HG03439 (cell line): ENCODE results near the gene HP.
"Not testable (repeated sequence)": the region's sequence is repeated elsewhere in the genome, so short reads cannot be mapped to it uniquely, and the experiment has no call there.

Experiments
- ATAC-seq: cut with Tn5 transposase; IDR thresholded peaks from one replicate; pipeline ENCODE4 v1.9.1; 2021; ENCODE audit warnings: mild to moderate bottlenecking, moderate library complexity; ENCODE audit not compliant: unreplicated experiment

HP gene

GRCh38 chr16:72043058-72043457 is 11.2 kb upstream of the HP start:
- ATAC-seq = no peak

- no peak for ATAC-seq
These were observed 10.8 kb upstream of the HP start for GRCh38 chr16:72043539-72043938.

DNA sequence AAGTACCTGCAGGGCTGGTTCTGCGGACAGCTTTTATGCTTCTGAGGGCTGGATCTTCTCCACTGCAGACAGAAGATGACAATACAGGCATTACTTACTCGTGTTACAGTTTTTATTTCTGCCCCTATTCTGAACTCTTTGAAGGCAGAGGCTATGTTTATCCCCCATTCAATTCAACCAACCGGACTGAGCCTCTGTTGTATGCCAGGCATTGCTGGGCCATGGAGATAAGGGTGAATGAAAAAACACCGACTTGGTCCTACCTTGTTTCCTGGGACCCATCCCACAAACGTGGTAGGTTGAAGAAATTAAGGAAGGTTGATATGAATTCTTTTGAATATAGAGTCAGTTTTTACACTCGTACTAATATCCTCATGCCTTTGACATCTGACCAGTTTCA is 10.0 kb upstream of the HP start:
- ATAC-seq = no peak

GRCh38 chr16:72044825-72045359 is 9.4 kb upstream of the HP start:
- ATAC-seq = no peak

DNA sequence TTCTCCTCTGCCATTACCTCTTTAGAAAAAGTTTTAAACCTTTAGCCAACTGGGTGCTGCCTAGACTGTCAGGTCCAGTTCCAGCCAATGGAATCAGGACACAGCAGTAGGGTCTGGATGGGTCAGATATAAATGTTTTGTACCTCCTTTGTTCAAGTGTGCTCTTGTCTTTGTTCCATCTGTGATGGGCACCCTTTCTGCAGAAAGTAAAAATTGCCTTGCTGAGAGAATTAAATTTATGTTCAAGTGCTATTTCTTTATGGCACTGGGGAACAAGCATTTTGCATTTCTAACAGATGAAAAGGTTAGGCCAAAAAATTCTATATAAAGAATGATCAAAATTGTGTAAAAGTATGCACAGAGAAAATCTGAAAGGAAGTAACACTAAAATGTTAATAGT is 5.2 kb upstream of the HP start:
- no peak for ATAC-seq

GRCh38 chr16:72050769-72051464 is 3.4 kb upstream of the HP start:
- ATAC-seq = no peak

GRCh38 chr16:72051818-72052217 is 2.5 kb upstream of the HP start:
- no peak for ATAC-seq

DNA sequence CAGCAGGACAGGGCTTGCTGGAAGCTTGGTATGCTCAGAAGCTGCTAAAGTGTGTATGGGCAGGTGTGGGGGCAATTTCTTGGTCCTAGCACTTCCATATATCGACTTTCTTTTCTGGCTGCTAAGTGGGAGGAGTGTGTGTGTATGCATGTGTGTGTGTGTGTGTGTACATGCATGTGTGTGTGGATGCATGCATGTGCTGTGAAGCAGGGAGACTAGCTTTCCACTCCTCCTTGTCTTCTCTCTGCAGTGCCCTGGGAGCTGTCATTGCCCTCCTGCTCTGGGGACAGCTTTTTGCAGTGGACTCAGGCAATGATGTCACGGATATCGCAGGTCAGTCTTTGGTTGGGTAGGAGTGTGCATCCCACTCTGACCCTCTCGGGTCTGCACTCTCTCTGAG is 1.6 kb downstream of the HP start:
- no peak for ATAC-seq

- ATAC-seq = not testable (repeated sequence)
These were observed 3.0 kb downstream of the HP start for GRCh38 chr16:72057313-72057712.

GRCh38 chr16:72059060-72059459 is 4.8 kb downstream of the HP start:
- not testable (repeated sequence) for ATAC-seq

DNA sequence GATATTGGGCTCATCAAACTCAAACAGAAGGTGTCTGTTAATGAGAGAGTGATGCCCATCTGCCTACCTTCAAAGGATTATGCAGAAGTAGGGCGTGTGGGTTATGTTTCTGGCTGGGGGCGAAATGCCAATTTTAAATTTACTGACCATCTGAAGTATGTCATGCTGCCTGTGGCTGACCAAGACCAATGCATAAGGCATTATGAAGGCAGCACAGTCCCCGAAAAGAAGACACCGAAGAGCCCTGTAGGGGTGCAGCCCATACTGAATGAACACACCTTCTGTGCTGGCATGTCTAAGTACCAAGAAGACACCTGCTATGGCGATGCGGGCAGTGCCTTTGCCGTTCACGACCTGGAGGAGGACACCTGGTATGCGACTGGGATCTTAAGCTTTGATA is 6.1 kb downstream of the HP start:
- no peak for ATAC-seq

GRCh38 chr16:72061564-72061963 is 7.3 kb downstream of the HP start:
- ATAC-seq = no peak

DNA sequence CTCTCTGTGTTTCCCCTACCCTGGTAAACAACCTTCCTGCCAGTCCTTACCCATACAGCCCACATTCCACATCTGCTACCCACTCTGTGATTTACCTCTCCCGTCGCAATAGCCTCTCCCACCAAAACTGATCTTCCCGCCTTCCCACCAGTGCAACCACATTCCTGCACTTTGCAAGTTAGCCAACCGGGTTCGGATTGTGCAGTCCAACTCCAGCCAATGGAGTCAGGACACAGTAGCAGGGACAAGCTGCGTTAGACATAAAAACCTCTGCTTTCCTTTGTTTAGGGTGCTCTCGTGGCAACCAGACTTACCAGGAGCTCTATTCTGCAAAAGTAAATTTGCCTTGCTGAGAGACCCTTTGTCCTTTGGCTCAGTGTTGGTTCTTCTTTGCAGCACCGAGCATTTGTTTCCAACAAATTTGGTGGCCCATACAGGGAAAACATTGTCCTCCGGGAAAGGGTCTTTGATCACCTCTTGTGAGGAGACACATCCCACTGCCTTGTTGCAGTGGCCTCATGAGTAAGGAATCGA is 10.1 kb downstream of the HP start:
- ATAC-seq = no peak

GRCh38 chr16:72066747-72067146 is 12.4 kb downstream of the HP start:
- ATAC-seq = no peak

DNA sequence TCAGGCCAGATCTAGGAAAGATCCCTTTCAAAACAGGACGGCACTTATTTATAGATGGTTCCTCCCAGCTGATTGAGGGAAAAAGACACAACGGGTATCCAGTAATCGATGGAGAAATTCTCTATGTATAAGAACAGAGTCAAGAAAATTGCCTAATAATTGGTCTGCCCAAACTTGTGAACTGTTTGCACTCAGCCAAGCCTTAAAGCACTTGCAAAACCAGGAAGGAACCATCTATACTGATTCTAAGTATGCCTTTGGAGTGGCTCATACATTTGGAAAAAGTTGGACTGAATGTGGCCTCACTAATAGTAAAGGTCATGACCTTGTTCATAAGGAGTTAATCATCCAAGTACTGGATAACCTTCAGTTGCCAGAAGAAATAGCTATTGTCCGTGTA is 14.6 kb downstream of the HP start:
- ATAC-seq = no peak

DNA sequence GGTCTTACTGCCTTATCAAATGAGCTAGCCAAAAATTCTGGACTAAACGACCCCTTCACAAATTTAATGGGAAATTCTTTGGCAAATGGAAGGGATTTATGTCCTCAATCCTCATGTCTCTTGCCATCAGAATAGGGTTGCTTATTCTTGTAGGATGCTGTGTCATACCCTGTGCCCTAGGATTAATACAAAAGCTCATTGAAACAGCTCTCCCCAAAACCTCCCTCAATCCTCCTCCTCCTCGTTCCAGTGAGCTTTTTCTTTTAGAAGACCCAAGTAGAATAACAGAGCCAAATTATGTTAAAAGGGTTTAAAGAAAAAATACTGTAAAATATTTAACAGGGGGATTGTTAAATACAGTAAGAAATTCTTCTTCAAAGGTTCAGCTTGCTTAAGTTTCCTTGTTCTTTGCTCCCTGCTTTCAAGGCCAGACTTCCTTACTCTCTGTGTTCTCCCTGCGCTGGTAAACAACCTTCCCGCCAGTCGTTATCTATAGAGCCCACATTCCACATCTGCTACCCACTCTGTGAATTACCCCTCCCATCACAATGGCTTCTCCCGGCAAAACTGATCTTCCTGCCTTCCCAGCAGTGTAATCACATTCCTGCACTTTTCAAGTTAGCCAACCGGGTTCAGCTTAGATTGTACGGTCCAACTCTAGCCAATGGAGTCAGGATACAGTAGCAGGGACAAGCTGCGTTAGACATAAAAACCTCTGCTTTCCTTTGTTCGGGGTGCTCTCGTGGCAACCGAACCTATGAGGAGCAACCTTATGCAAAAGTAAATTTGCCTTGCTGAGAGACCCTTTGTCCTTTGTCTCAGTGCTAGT is 18.4 kb downstream of the HP start:
- ATAC-seq = no peak

DNA sequence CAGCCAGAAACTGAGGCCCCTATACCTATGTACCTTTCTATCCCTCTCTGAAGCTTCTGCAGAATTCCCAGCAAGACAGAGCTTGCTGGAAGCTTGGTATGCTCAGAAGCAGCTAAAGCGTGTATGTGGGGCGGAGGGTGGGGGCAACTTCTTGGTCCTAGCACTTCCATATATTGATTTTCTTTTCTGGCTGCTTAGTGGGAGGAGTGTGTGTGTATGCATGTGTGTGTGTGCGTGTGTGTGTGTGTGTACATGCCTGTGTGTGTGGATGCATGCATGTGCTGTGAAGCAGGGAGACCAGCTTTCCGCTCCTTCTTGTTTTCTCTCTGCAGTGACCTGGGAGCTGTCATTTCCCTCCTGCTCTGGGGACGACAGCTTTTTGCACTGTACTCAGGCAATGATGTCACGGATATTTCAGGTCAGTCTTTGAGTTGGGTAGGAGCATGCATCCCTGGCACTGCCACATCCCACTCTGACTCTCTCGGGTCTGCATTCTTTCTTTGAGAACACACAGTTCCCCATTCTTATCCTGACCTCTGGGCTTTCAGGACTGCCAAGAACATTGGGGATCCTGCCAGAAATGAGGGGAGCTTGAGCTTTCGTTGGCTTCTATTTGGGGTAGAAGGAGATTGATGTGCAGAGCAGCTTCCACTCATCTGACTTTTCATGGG is 19.4 kb downstream of the HP start:
- ATAC-seq = no peak

DNA sequence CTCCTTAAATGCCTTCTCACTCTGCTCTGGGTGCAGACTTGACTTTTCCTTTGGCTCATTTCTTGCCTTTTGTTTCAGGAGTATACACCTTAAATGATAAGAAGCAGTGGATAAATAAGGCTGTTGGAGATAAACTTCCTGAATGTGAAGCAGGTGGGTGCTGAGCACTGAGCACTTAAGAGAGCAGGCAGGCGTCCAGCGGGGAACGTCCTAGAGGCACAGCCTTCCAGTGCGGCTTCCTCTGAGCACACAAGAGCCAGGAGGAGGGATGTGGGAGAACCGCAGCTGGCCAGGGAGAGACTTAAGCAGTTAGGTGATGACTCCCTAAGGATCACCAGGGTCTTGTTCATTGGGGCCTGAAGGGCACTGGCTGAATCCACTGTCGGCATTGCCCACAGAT is 20.8 kb downstream of the HP start:
- not testable (repeated sequence) for ATAC-seq

DNA sequence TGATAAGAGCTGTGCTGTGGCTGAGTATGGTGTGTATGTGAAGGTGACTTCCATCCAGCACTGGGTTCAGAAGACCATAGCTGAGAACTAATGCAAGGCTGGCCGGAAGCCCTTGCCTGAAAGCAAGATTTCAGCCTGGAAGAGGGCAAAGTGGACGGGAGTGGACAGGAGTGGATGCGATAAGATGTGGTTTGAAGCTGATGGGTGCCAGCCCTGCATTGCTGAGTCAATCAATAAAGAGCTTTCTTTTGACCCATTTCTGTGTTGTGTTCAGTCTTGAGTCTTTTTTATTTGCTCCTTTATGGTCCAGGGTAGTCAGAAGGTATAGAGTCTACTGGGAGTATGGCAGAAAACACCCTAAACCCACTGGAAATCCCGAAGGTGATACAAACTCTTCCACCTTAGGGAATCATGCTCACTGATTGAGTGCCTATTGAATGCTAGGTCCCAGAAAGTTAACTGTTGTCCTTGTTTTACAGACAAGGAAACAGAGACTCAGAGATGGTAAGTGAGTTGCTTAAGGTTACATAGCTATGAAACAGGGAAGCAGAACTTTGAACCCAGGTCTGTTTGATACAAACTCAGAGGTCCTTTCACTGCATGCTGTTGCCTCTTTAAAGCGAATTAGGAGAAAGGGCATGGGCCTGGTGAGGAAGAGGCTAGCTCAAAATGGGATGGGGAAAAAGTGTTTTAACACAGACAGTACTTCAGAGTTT is 22.8 kb downstream of the HP start:
- not testable (repeated sequence) for ATAC-seq

GRCh38 chr16:72083778-72084404 is 29.6 kb downstream of the HP start:
- no peak for ATAC-seq
